GM23248 (cell line): ENCODE results near the gene EFNB1. TPM values are rescaled to one million over a fixed set of nuclear protein-coding genes. Genes with fewer than 3 reads are reported as not detected.

Experiments used
- DNase-seq: peaks from one replicate; pipeline ENCODE4 v3.0.0-alpha.2; 2015
- H2AFZ ChIP-seq: fragments of 200-600 bp; sonication (generic); 2 replicates; pipeline ENCODE4 v1.6.1; 2016; ENCODE audit warnings: antibody characterized with exemption
- H3F3A ChIP-seq: fragments of 200-600 bp; sonication (generic); 2 replicates; pipeline ENCODE4 v1.6.1; 2016; ENCODE audit warnings: mild to moderate bottlenecking, antibody characterized with exemption, mixed run types; ENCODE audit not compliant: insufficient read depth
- H3K27ac ChIP-seq: fragments of 200-600 bp; sonication (generic); 2 replicates; pipeline ENCODE4 v1.5.1; 2016; ENCODE audit warnings: mild to moderate bottlenecking
- H3K27me3 ChIP-seq: fragments of 200-600 bp; sonication (generic); replicated peaks from 2 replicates; pipeline ENCODE4 v1.6.1; 2016; ENCODE audit warnings: mild to moderate bottlenecking; ENCODE audit not compliant: insufficient read depth
- H3K36me3 ChIP-seq: fragments of 200-600 bp; sonication (generic); 2 replicates; pipeline ENCODE4 v1.6.1; 2016; ENCODE audit warnings: low read depth, mild to moderate bottlenecking
- H3K4me1 ChIP-seq: fragments of 200-600 bp; sonication (generic); 2 replicates; pipeline ENCODE4 v1.6.1; 2016; ENCODE audit warnings: mild to moderate bottlenecking; ENCODE audit not compliant: insufficient read depth
- H3K4me2 ChIP-seq: fragments of 200-600 bp; sonication (generic); one replicate; pipeline ENCODE4 v1.6.1; 2016; ENCODE audit warnings: mild to moderate bottlenecking; ENCODE audit not compliant: unreplicated experiment
- H3K4me3 ChIP-seq: fragments of 200-600 bp; sonication (generic); 2 replicates; pipeline ENCODE4 v1.5.1; 2016; ENCODE audit warnings: mild to moderate bottlenecking
- H3K79me2 ChIP-seq: fragments of 200-600 bp; sonication (generic); 2 replicates; pipeline ENCODE4 v1.6.1; 2016; ENCODE audit warnings: mild to moderate bottlenecking; ENCODE audit not compliant: insufficient read depth
- H3K9ac ChIP-seq: fragments of 200-600 bp; sonication (generic); 2 replicates; pipeline ENCODE4 v1.6.1; 2016; ENCODE audit warnings: mild to moderate bottlenecking
- H3K9me2 ChIP-seq: fragments of 200-600 bp; sonication (generic); 2 replicates; pipeline ENCODE4 v1.6.1; 2016; ENCODE audit warnings: mixed run types, mild to moderate bottlenecking, moderate library complexity; ENCODE audit not compliant: insufficient read depth
- H3K9me3 ChIP-seq: fragments of 200-600 bp; sonication (generic); one replicate; pipeline ENCODE4 v1.6.1; 2017; ENCODE audit warnings: low read depth
- H4K20me1 ChIP-seq: fragments of 200-600 bp; sonication (generic); 2 replicates; pipeline ENCODE4 v1.6.0; 2016; ENCODE audit not compliant: insufficient read depth
- EZH2 ChIP-seq: fragments of 200-600 bp; sonication (generic); IDR thresholded peaks from 2 replicates; pipeline ENCODE4 v1.6.1; 2018; ENCODE audit warnings: antibody characterized with exemption, mild to moderate bottlenecking; ENCODE audit not compliant: insufficient read depth, poor library complexity, severe bottlenecking
- EZH2phosphoT487 ChIP-seq: fragments of 200-600 bp; sonication (generic); IDR thresholded peaks from 2 replicates; pipeline ENCODE4 v1.6.1; 2018; ENCODE audit warnings: antibody characterized with exemption, moderate library complexity, mild to moderate bottlenecking, low read depth; ENCODE audit not compliant: insufficient read depth
- WGBS, 2 experiments: methylation state at CpG; one replicate each; pipeline ENCODE4 v1.1.6; 2015 to 2017; ENCODE audit warnings: low lambda C conversion rate in 2 of 2, low coverage in 1 of 2; ENCODE audit errors: missing lambda C conversion rate in 2 of 2; 5-methylcytosine and 5-hydroxymethylcytosine counted together
- in situ Hi-C: fragments of 300-500 bp; cut with MboI; formaldehyde crosslinking; loops from 2 replicates; pipeline ENCODE4 v1.15.0; 2020
- polyA plus RNA-seq: library from polyadenylated mRNA; unstranded; fragments of >200 nt; fragmentation: Nextera tagmentation; extraction: Ambion mirVana; gene quantifications from 2 replicates; pipeline ENCODE4 v1.2.1, GENCODE V29; 2016
- total RNA-seq: library from RNA; depleted of rRNA; stranded (reverse); fragments of >200 nt; shearing (Covaris generic); gene quantifications from 2 replicates; pipeline ENCODE4 v1.2.3, GENCODE V29; 2014

The EFNB1 gene
- total and polyA plus RNA-seq, 2 experiments from 2014 or later, result 5.3 to 15.8 TPM

- DNase-seq, result no peak
Observed at GRCh38 chrX:68839771-68840170, 10.9 kb downstream of the EFNB1 start.

GRCh38 chrX:68840256-68840655 lies 11.4 kb downstream of the EFNB1 start:
- 99% methylated on average over 12 of the region's 22 CpGs; no CpG with 5 or more reads in 1 of the 2 experiments for WGBS, 2 experiments
- in situ Hi-C loops, result no loop called here

More at GRCh38 chrX:68839771-68840170, 10.9 kb downstream of the EFNB1 start:
- no peak overlapping the region for H2AFZ ChIP-seq
- WGBS, 2 experiments, result 62% methylated on average over 3 of the region's 4 CpGs; no CpG with 5 or more reads in 1 of the 2 experiments
- no peaks in the 10 kb centered on the region for H3K27me3 ChIP-seq
- H4K20me1 ChIP-seq, result no peaks in the 10 kb centered on the region
- no peak overlapping the region for H3K9ac ChIP-seq
- H3K4me2 ChIP-seq, result no peak overlapping the region
- TF ChIP-seq EZH2phosphoT487, result no peak
- TF ChIP-seq EZH2, result no peak
- in situ Hi-C loops, result no loop called here
- H3K4me3 ChIP-seq, result no peak overlapping the region
- H3K9me3 ChIP-seq, result no peaks in the 10 kb centered on the region
- H3K79me2 ChIP-seq, result no peaks in the 10 kb centered on the region
- H3F3A ChIP-seq, result no peaks in the 10 kb centered on the region
- no peaks in the 10 kb centered on the region for H3K9me2 ChIP-seq
- H3K4me1 ChIP-seq, result no peaks in the 10 kb centered on the region
- no peaks in the 10 kb centered on the region for H3K36me3 ChIP-seq
- no peak overlapping the region for H3K27ac ChIP-seq

GRCh38 chrX:68841251-68842049 lies 12.6 kb downstream of the EFNB1 start:
- no peak for TF ChIP-seq EZH2
- no peak for TF ChIP-seq EZH2phosphoT487
- H2AFZ ChIP-seq, result no peak overlapping the region
- no peak overlapping the region for H3K4me3 ChIP-seq
- H3F3A ChIP-seq, result no peaks in the 10 kb centered on the region
- no peak overlapping the region for H3K4me2 ChIP-seq
- H3K79me2 ChIP-seq, result no peaks in the 10 kb centered on the region
- H4K20me1 ChIP-seq, result no peaks in the 10 kb centered on the region
- H3K9ac ChIP-seq, result no peak overlapping the region
- in situ Hi-C loops, result no loop called here
- no peaks in the 10 kb centered on the region for H3K4me1 ChIP-seq
- no peaks in the 10 kb centered on the region for H3K9me3 ChIP-seq
- H3K27ac ChIP-seq, result no peak overlapping the region
- no peaks in the 10 kb centered on the region for H3K36me3 ChIP-seq
- no peaks in the 10 kb centered on the region for H3K27me3 ChIP-seq
- WGBS, 2 experiments, result 88 to 97% methylated on average over 6 to 7 of the region's 8 CpGs
- DNase-seq, result no peak
- no peaks in the 10 kb centered on the region for H3K9me2 ChIP-seq

More at GRCh38 chrX:68840256-68840655, 11.4 kb downstream of the EFNB1 start:
- Histone ChIP-seq H3K27ac (no peak overlapping the region), H3K4me2 (no peak overlapping the region), H2AFZ (no peak overlapping the region), H3K36me3 (no peaks in the 10 kb centered on the region), H3K4me3 (no peak overlapping the region), H3K4me1 (no peaks in the 10 kb centered on the region), H3K9ac (no peak overlapping the region), H3K9me3 (no peaks in the 10 kb centered on the region), H3K27me3 (no peaks in the 10 kb centered on the region), H3F3A (no peaks in the 10 kb centered on the region), H3K79me2 (no peaks in the 10 kb centered on the region), H4K20me1 (no peaks in the 10 kb centered on the region), H3K9me2 (no peaks in the 10 kb centered on the region)
- TF ChIP-seq EZH2phosphoT487 (no peak), EZH2 (no peak)
- DNase-seq, result no peak

GRCh38 chrX:68842351-68842750 lies 13.5 kb downstream of the EFNB1 start:
- no peaks in the 10 kb centered on the region for H3K79me2 ChIP-seq
- WGBS, 2 experiments, result 90 to 100% methylated on average over 1 to 2 of the region's 2 CpGs

More at GRCh38 chrX:68842351-68842750, 13.5 kb downstream of the EFNB1 start:
- in situ Hi-C loops, result no loop called here
- DNase-seq, result no peak
- Histone ChIP-seq H3K4me1 (no peaks in the 10 kb centered on the region), H3K27me3 (no peaks in the 10 kb centered on the region), H3F3A (no peaks in the 10 kb centered on the region), H3K9ac (no peak overlapping the region), H3K36me3 (no peaks in the 10 kb centered on the region), H3K4me3 (no peak overlapping the region), H3K9me2 (no peaks in the 10 kb centered on the region), H3K4me2 (no peak overlapping the region), H3K9me3 (no peaks in the 10 kb centered on the region), H4K20me1 (no peaks in the 10 kb centered on the region), H3K27ac (no peak overlapping the region), H2AFZ (no peak overlapping the region)
- no peak for TF ChIP-seq EZH2phosphoT487
- TF ChIP-seq EZH2, result no peak
